Heart right ventricle (tissue), 16 donors: ENCODE data around the gene C6orf89. TPM values are rescaled to one million over a fixed set of nuclear protein-coding genes. Genes with fewer than 3 reads are reported as not detected.
A peak's percentile ranks its signal among the peaks of the same experiment; 100 is the strongest.

Experiments
- ATAC-seq, 8 donors: fragments of 200-7000 bp; cut with Tn5 transposase; one replicate each; pipeline ENCODE4 v1.9.1; 2020; ENCODE audit warnings: mild to moderate bottlenecking in 8 of 8, moderate library complexity in 8 of 8, moderate number of reproducible peaks in 1 of 8
- DNase-seq, 2 donors: peaks; one replicate each; pipeline ENCODE4 v3.0.0-alpha.2; 2020
- H3K27ac ChIP-seq, 10 donors: fragments of 200-600 bp; sonication (generic) in 2 of 10; one replicate each; pipeline versions ENCODE4 v1.5.0 to v1.8.0; 2020 to 2022; ENCODE audit warnings: mild to moderate bottlenecking in 3 of 10
- H3K27me3 ChIP-seq, 7 donors: fragments of 200-600 bp; one replicate each; pipeline ENCODE4 v1.8.0; 2021 to 2022; ENCODE audit warnings: mild to moderate bottlenecking in 2 of 7
- H3K36me3 ChIP-seq, 9 donors: fragments of 200-600 bp; sonication (generic) in 1 of 9; one replicate each; pipeline versions ENCODE4 v1.5.0 to v1.8.0; 2020 to 2022; ENCODE audit warnings: mild to moderate bottlenecking in 2 of 9
- H3K4me1 ChIP-seq, 9 donors: fragments of 200-600 bp; sonication (generic) in 1 of 9; one replicate each; pipeline versions ENCODE4 v1.5.0 to v1.8.0; 2020 to 2022; ENCODE audit warnings: mild to moderate bottlenecking in 4 of 9
- H3K4me3 ChIP-seq, 10 donors: fragments of 200-600 bp; sonication (generic) in 2 of 10; one replicate each; pipeline versions ENCODE4 v1.5.0 to v1.8.0; 2020 to 2022; ENCODE audit warnings: mild to moderate bottlenecking in 7 of 10, moderate library complexity in 2 of 10
- H3K9me3 ChIP-seq, 11 donors: fragments of 200-600 bp in 10 of 11; sonication (generic) in 2 of 11; one replicate each; pipeline versions ENCODE4 v1.5.0 to v1.8.0; 2013 to 2022; ENCODE audit warnings: mild to moderate bottlenecking in 2 of 11, control low read depth in 1 of 11, moderate library complexity in 1 of 11
- CTCF ChIP-seq, 9 donors: fragments of 200-600 bp; sonication (generic) in 2 of 9; IDR thresholded peaks; one replicate each; pipeline versions ENCODE4 v1.5.0 to v1.8.0; 2021 to 2022; ENCODE audit warnings: antibody characterized with exemption in 9 of 9, mild to moderate bottlenecking in 5 of 9, moderate library complexity in 1 of 9
- WGBS, 2 donors: extraction: QIAGEN DNeasy Blood & Tissue Kit; methylation state at CpG; one replicate each; pipeline ENCODE4 v1.1.7; 2013; ENCODE audit warnings: inconsistent platforms in 1 of 2; 5-methylcytosine and 5-hydroxymethylcytosine counted together
- intact Hi-C, 10 donors: fragments of 100-400 bp; cut with DNase I; formaldehyde crosslinking; loops; one replicate each; pipeline versions ENCODE4 v1.11.1 to v1.14.2; 2022
- polyA plus RNA-seq, 2 donors: library from polyadenylated mRNA; stranded (reverse); fragments of 200-250 nt; gene quantifications; one replicate each; pipeline ENCODE4 v1.2.3, GENCODE V29; 2013
- total RNA-seq, 10 donors: library from RNA; stranded (reverse); fragmentation: NEBNext Ultra II Directional in 3 of 10; extraction: Animal tissue kit (Norgen Biotek cat#: 25700) in 3 of 10; gene quantifications; one replicate each; pipeline versions ENCODE4 v1.2.1 to v1.2.4, GENCODE V29; 2021 to 2023
- donor health status: Arrhythmogenic right ventricular cardiomyopathy.
- donor health status: ischemic (EF 13 %, LVEDD 7.1; RV severe dilation, severe dysfunction).
- donor health status: healthy with polysubstance abuse.
- donor health status: DM: no; HTN: yes; CAD: no.
- donor health status: DM: no; HTN: no; CAD: no.
- donor health status: ischemic (EF 25% LVEDD 6.9; RV normal size, moderate dysfunction).
- donor health status: ischemic (EF 25% LVEDD 5.7; RV mildly dilated, moderate dysfunction).
- donor health status: healthy.
- donor health status: DM: yes; HTN: yes; CAD: no.
- donor health status: Ischemic cardiomyopathy.
- donor health status: ischemic (EF 35%, LVEDD 5.7; RV mildly dilated, moderate dysfunction).
- donor health status: nonischemic (EF 11% LVEDD 7.7; RV severe dilation, severe dysfunction).
- donor health status: DM: yes; HTN: yes; CAD: no.
- donor health status: PGD.
- donor health status: ischemic (EF 29% LVEDD 5.4; RV normal size, mild dysfunction).
- donor health status: nonischemic (EF 23%, LVEDD 6.1; RV moderate dilation, normal function).

C6orf89 gene
- total and polyA plus RNA-seq, 12 donors, result 22.5 to 104 (median 72.9) TPM

GRCh38 chr6:36917541-36918193 lies 31.9 kb downstream of the C6orf89 start:
- DNase-seq, result no peak
- Histone ChIP-seq H3K4me1 (peaks cover 8 to 45% (median 29%) of the 10 kb centered on the region in 9 donors), H3K9me3 (no peaks in the 10 kb centered on the region), H3K27ac (peak overlapping the region; percentile 54 to 91 (median 75)), H3K36me3 (peaks cover 0 to 100% (median 35%) of the 10 kb centered on the region in 9 donors), H3K27me3 (no peaks in the 10 kb centered on the region), H3K4me3 (no peak overlapping the region)
- 61 to 65% methylated on average over 10 of the region's 10 CpGs for WGBS, 2 donors
- ATAC-seq, result peak in 7 of 8 donors; percentile 27 to 63 (median 49)
- intact Hi-C loops, result loop anchor here in 1 of 10 donors (5.0 kb wide), 1 partner anchor 60 kb away; no protein-coding TSS in a partner anchor
- TF ChIP-seq CTCF (IDR thresholded peaks at IDR 0.05), result no peak

GRCh38 chr6:36920049-36920448 lies 34.3 kb downstream of the C6orf89 start:
- Histone ChIP-seq H3K27ac (peak overlapping the region in 9 of 10 donors; percentile 7 to 91 (median 35)), H3K4me1 (peaks cover 8 to 42% (median 26%) of the 10 kb centered on the region in 9 donors)
- intact Hi-C loops, result no loop called here

GRCh38 chr6:36920546-36920945 lies 34.8 kb downstream of the C6orf89 start:
- DNase-seq (no peak), ATAC-seq (peak in 1 of 8 donors; percentile 13)
- no peaks in the 10 kb centered on the region for H3K9me3 ChIP-seq
- H3K4me1 ChIP-seq, result peaks cover 8 to 42% (median 25%) of the 10 kb centered on the region in 9 donors
- peak overlapping the region in 7 of 10 donors; percentile 7 to 91 (median 57) for H3K27ac ChIP-seq
- H3K27me3 ChIP-seq, result no peaks in the 10 kb centered on the region
- intact Hi-C loops, result no loop called here
- no peak for TF ChIP-seq CTCF (IDR thresholded peaks at IDR 0.05)
- peaks cover 0 to 100% (median 39%) of the 10 kb centered on the region in 9 donors for H3K36me3 ChIP-seq
- WGBS, 2 donors, result 76 to 84% methylated on average over 5 of the region's 5 CpGs
- H3K4me3 ChIP-seq, result no peak overlapping the region

More at GRCh38 chr6:36920049-36920448, 34.3 kb downstream of the C6orf89 start:
- peak in 1 of 8 donors; percentile 48 for ATAC-seq
- no peak for TF ChIP-seq CTCF (IDR thresholded peaks at IDR 0.05)
- Histone ChIP-seq H3K27me3 (no peaks in the 10 kb centered on the region), H3K36me3 (peaks cover 0 to 100% (median 41%) of the 10 kb centered on the region in 9 donors), H3K9me3 (no peaks in the 10 kb centered on the region), H3K4me3 (no peak overlapping the region)
- DNase-seq, result no peak
- 90 to 93% methylated on average over 4 of the region's 4 CpGs for WGBS, 2 donors

- no peaks in the 10 kb centered on the region for H3K27me3 ChIP-seq
- peaks cover 0 to 37% (median 23%) of the 10 kb centered on the region in 9 donors for H3K4me1 ChIP-seq
- H3K4me3 ChIP-seq, result no peak overlapping the region
- peaks cover 0 to 71% (median 26%) of the 10 kb centered on the region in 9 donors for H3K36me3 ChIP-seq
- no peak for TF ChIP-seq CTCF (IDR thresholded peaks at IDR 0.05)
- DNase-seq, result no peak
- WGBS, 2 donors, result 88 to 91% methylated on average over 4 of the region's 4 CpGs
- ATAC-seq, result no peak
- H3K9me3 ChIP-seq, result no peaks in the 10 kb centered on the region
- intact Hi-C loops, result no loop called here
- H3K27ac ChIP-seq, result peak overlapping the region in 1 of 10 donors; percentile 54
Measured at GRCh38 chr6:36924131-36924530, 38.4 kb downstream of the C6orf89 start.
